K562 (cell line): ENCODE measurements around the gene TICRR. TPM values are rescaled to one million over a fixed set of nuclear protein-coding genes. Genes with fewer than 3 reads are reported as not detected.
A peak's percentile ranks its signal among the peaks of the same experiment; 100 is the strongest.

Experiments used
- ATAC-seq: fragments of 200-7000 bp; cut with Tn5 transposase; 3 replicates; pipeline ENCODE4 v1.9.1; 2020; ENCODE audit warnings: moderate library complexity
- BruUV-seq: library from RNA; stranded (reverse); fragments of 400-500 nt; replicated peaks from 2 replicates; lab custom pipeline; 2021; lab: Mats Ljungman, UMichigan
- CTCF ChIA-PET: fragments of 300-600 bp; formaldehyde crosslinking; extraction: SDS; loops from one replicate; lab custom pipeline; 2021; ENCODE audit warnings: low intra/inter-chr PET ratio; lab: Yijun Ruan, JAX
- POLR2A ChIA-PET: fragments of 300-600, 350-650 bp; sonication (Branson Sonifier 250); formaldehyde crosslinking; extraction: SDS; loops from one replicate; lab custom pipeline; 2021; ENCODE audit warnings: antibody characterized with exemption, inconsistent platforms; lab: Yijun Ruan, JAX
- DNase-seq, 4 experiments: peaks; one replicate each; pipeline versions ENCODE4 v3.0.0 to v3.0.0-alpha.2; 2011 to 2018; ENCODE audit warnings: low spot score in 3 of 4, mixed read lengths in 3 of 4; ENCODE audit errors: extremely low read depth in 1 of 4
- FAIRE-seq: peaks from 2 replicates; lab custom pipeline; 2011; peaks lifted over from hg19 to GRCh38; lab: Jason Lieb, UNC
- H2AFZ ChIP-seq: 2 replicates; pipeline ENCODE4 v1.6.0; 2011; ENCODE audit warnings: low read depth, low read length, control low read depth, inconsistent platforms
- H3K27ac ChIP-seq: fragments of 200-600 bp; 3 replicates; pipeline ENCODE4 v1.8.0; 2011; ENCODE audit warnings: low read depth, mild to moderate bottlenecking, control low read depth, inconsistent platforms, low read length, moderate library complexity, mixed read lengths; ENCODE audit errors: extremely low read depth
- H3K27me3 ChIP-seq, 2 experiments: fragments of 300-600 bp in 1 of 2; 2 replicates in 1 of 2; 3 replicates in 1 of 2; pipeline versions ENCODE4 v1.6.0 to v1.8.0; 2011; ENCODE audit warnings: inconsistent platforms in 2 of 2, low read length in 2 of 2, mild to moderate bottlenecking in 1 of 2, mixed read lengths in 1 of 2, moderate library complexity in 1 of 2; ENCODE audit not compliant: control insufficient read depth in 2 of 2, insufficient read depth in 2 of 2
- H3K36me3 ChIP-seq: fragments of 300-600 bp; 3 replicates; pipeline ENCODE4 v1.8.0; 2011; ENCODE audit warnings: mild to moderate bottlenecking, low read length, inconsistent platforms; ENCODE audit not compliant: control insufficient read depth, insufficient read depth
- H3K4me1 ChIP-seq, 2 experiments: fragments of 200-600 bp in 1 of 2; replicated peaks in 1 of 2; 2 replicates in 1 of 2; 3 replicates in 1 of 2; pipeline versions ENCODE4 v1.5.1 to v1.8.0; 2011; ENCODE audit warnings: inconsistent platforms in 2 of 2, low read length in 2 of 2, mild to moderate bottlenecking in 1 of 2, mixed read lengths in 1 of 2, moderate library complexity in 1 of 2; ENCODE audit not compliant: control insufficient read depth in 2 of 2, insufficient read depth in 2 of 2
- H3K4me2 ChIP-seq: 2 replicates; pipeline ENCODE4 v1.6.1; 2011; ENCODE audit warnings: low read length, control low read depth, inconsistent platforms, mixed read lengths; ENCODE audit not compliant: insufficient read depth
- H3K4me3 ChIP-seq: fragments of 200-600 bp; sonication (generic), shearing (Covaris generic); 2 replicates; pipeline ENCODE4 v1.5.1; 2016; ENCODE audit warnings: control low read depth, inconsistent platforms
- H3K79me2 ChIP-seq: fragments of 200-600 bp; 3 replicates; pipeline ENCODE4 v1.8.0; 2011; ENCODE audit warnings: low read length, inconsistent platforms; ENCODE audit not compliant: control insufficient read depth, insufficient read depth
- H3K9ac ChIP-seq, 2 experiments: 2 replicates each; pipeline versions ENCODE4 v1.6.0 to v1.6.1; 2011; ENCODE audit warnings: low read depth in 2 of 2, low read length in 2 of 2, control low read depth in 1 of 2, inconsistent platforms in 1 of 2, mild to moderate bottlenecking in 1 of 2, mixed read lengths in 1 of 2; ENCODE audit not compliant: insufficient read depth in 1 of 2
- H3K9me1 ChIP-seq: one replicate; pipeline ENCODE4 v1.6.0; 2011; ENCODE audit warnings: inconsistent platforms, mild to moderate bottlenecking, low read length, moderate library complexity; ENCODE audit not compliant: control insufficient read depth, insufficient read depth
- H3K9me3 ChIP-seq: replicated peaks from 2 replicates; pipeline ENCODE4 v1.5.1; 2011; ENCODE audit warnings: low read depth, low read length, inconsistent platforms; ENCODE audit not compliant: control insufficient read depth, insufficient read depth
- H4K20me1 ChIP-seq: replicated peaks from 2 replicates; pipeline ENCODE4 v1.6.1; 2011; ENCODE audit warnings: low read length, inconsistent platforms, mixed read lengths; ENCODE audit not compliant: control insufficient read depth, insufficient read depth
- CEBPB ChIP-seq: fragments of 450-650 bp; IDR thresholded peaks from 2 replicates; pipeline ENCODE4 v1.6.1; 2016; ENCODE audit warnings: missing genetic modification characterization, missing compliant biosample characterization
- MAZ ChIP-seq, 2 experiments: fragments of 450-650 bp in 1 of 2; sonication (generic) in 1 of 2; formaldehyde crosslinking; IDR thresholded peaks in 1 of 2; conservative IDR thresholded peaks in 1 of 2; 2 replicates each; pipeline versions ENCODE4 v1.4.0 to v1.5.0; 2020; ENCODE audit warnings: mild to moderate bottlenecking in 1 of 2, missing genetic modification reagents in 1 of 2
- NFATC3 ChIP-seq: fragments of 450-650 bp; IDR thresholded peaks from 2 replicates; pipeline ENCODE4 v1.6.1; 2017; ENCODE audit warnings: mild to moderate bottlenecking
- POLR2AphosphoS2 ChIP-seq: IDR thresholded peaks from 2 replicates; pipeline ENCODE4 v1.6.1; 2012; ENCODE audit warnings: low read length, improper control_type of control experiment
- POLR2G ChIP-seq: fragments of 200-400 bp; formaldehyde crosslinking; IDR thresholded peaks from 2 replicates; pipeline ENCODE4 v1.6.1; 2017; ENCODE audit warnings: low read depth, mild to moderate bottlenecking, antibody characterized with exemption, low read length, moderate library complexity
- SMARCE1 ChIP-seq: fragments of 450-650 bp; IDR thresholded peaks from 2 replicates; pipeline ENCODE4 v1.7.1; 2016; ENCODE audit warnings: mild to moderate bottlenecking
- WGBS: fragments of 100-300 bp; shearing (Covaris generic); methylation state at CpG from one replicate; pipeline ENCODE4 v1.1.6; 2016; ENCODE audit warnings: low coverage, mixed read lengths; ENCODE audit not compliant: insufficient coverage; ENCODE audit errors: missing lambda C conversion rate; 5-methylcytosine and 5-hydroxymethylcytosine counted together
- in situ Hi-C: fragments of 300-500 bp; cut with MboI; formaldehyde crosslinking; loops from 4 replicates; pipeline ENCODE4 v1.15.0; 2018; ENCODE audit warnings: inconsistent platforms, mixed read lengths
- intact Hi-C: fragments of 100-400 bp; cut with micrococcal nuclease; formaldehyde crosslinking; loops from 2 replicates; pipeline ENCODE4 v1.14.2; 2022
- polyA plus RNA-seq, 8 experiments: library from polyadenylated mRNA; depleted of rRNA in 4 of 8; stranded (reverse) in 5 of 8; unstranded in 3 of 8; fragments of >200 nt; fragmentation: Nextera tagmentation in 2 of 8; fragmentation: Illumina TruSeq in 1 of 8; extraction: Ambion mirVana in 2 of 8; extraction: Trizol in 1 of 8; gene quantifications; 2 replicates each; pipeline versions ENCODE4 v1.2.1 to v1.2.3, GENCODE V29; 2011 to 2014; ENCODE audit warnings: inconsistent platforms in 1 of 8, missing spikeins in 1 of 8
- total RNA-seq, 7 experiments: library from RNA; depleted of rRNA in 6 of 7; stranded (reverse); fragments of >200 nt in 6 of 7; fragmentation: Illumina TruSeq in 2 of 7; extraction: Trizol in 2 of 7; gene quantifications; 2 replicates each; pipeline versions ENCODE4 v1.2.1 to v1.2.3, GENCODE V29; 2011 to 2021; ENCODE audit warnings: low replicate concordance in 1 of 7
- TF ChIP-seq, protein P1 (sequence below): fragments of 450-650 bp; IDR thresholded peaks from 2 replicates; pipeline ENCODE4 v1.6.1; 2016; ENCODE audit warnings: mild to moderate bottlenecking, moderate library complexity
- TF ChIP-seq, protein P2 (sequence below): sonication (generic); formaldehyde crosslinking; IDR thresholded peaks from 2 replicates; pipeline ENCODE4 v1.8.0; 2022; ENCODE audit warnings: missing genetic modification reagents, mild to moderate bottlenecking, moderate library complexity, borderline replicate concordance

Gene TICRR
- total and polyA plus RNA-seq, 9 of the 15 experiments (the other 6 are each of a cell fraction or from before 2014, with no cell fraction given), result 0.84 to 22.9 (median 13.7) TPM

DNA sequence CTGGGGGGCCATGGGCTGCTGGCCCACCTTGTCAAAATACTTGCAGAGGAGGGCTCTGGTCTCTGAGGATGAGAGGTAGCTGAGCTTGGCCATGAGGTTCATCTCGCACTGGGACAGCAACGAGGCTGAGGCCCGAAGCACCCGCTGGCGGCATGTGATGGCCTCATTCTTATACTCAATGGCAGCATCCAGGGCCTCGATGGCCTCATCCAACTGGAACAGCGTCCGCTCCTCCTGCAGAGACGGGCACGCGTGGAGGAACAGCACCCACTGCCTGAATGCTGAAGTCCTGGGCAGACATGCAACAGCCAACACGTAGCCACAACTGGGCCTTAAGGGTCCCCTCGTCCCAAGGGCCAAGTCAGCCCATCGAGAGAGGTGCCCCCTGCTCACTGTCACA is 55.0 kb downstream of the TICRR start:
- CTCF ChIA-PET, result no interaction called here
- no TSS peak for BruUV-seq
- no peaks in the 10 kb centered on the region for H4K20me1 ChIP-seq
- H3K27me3 ChIP-seq, result no peaks in the 10 kb centered on the region
- no peaks in the 10 kb centered on the region for H3K79me2 ChIP-seq
- H3K4me2 ChIP-seq, result no peak overlapping the region
- H3K4me3 ChIP-seq, result no peak overlapping the region
- H3K9me3 ChIP-seq, result peaks cover 5% of the 10 kb centered on the region; the same call in 1 of the 2 replicates
- intact Hi-C loops, result no loop called here
- no peak overlapping the region for H2AFZ ChIP-seq
- no peaks in the 10 kb centered on the region; a peak in 1 of 5 replicates for H3K4me1 ChIP-seq
- FAIRE-seq, result no peak
- H3K9ac ChIP-seq, result no peak overlapping the region
- peaks cover 69% of the 10 kb centered on the region for H3K36me3 ChIP-seq
- 92% methylated on average over 14 of the region's 14 CpGs for WGBS
- no peaks in the 10 kb centered on the region for H3K9me1 ChIP-seq
- peak in 1 of 4 experiments; percentile 6 for DNase-seq
- no peak overlapping the region for H3K27ac ChIP-seq
- ATAC-seq, result peak; percentile 7; the same call in 1 of the 3 replicates
- POLR2A ChIA-PET, result interaction anchor here (0.6 to 1.3 kb wide), 2 partner anchors 17 to 204 kb away, joined by 3 read pairs; no protein-coding TSS in a partner anchor
- in situ Hi-C loops, result no loop called here
- TF ChIP-seq POLR2AphosphoS2 (peak; percentile 69; the same call in 1 of the 2 replicates), MAZ (CRISPR knock-in tag; conservative IDR thresholded peaks at IDR 0.05 in 1 of 2, IDR thresholded peaks at IDR 0.05 in 1 of 2) (no peak), NFATC3 (no peak), CEBPB (tag) (no peak), SMARCE1 (no peak), POLR2G (peak; percentile 54)
- TF ChIP-seq, protein P1, sequence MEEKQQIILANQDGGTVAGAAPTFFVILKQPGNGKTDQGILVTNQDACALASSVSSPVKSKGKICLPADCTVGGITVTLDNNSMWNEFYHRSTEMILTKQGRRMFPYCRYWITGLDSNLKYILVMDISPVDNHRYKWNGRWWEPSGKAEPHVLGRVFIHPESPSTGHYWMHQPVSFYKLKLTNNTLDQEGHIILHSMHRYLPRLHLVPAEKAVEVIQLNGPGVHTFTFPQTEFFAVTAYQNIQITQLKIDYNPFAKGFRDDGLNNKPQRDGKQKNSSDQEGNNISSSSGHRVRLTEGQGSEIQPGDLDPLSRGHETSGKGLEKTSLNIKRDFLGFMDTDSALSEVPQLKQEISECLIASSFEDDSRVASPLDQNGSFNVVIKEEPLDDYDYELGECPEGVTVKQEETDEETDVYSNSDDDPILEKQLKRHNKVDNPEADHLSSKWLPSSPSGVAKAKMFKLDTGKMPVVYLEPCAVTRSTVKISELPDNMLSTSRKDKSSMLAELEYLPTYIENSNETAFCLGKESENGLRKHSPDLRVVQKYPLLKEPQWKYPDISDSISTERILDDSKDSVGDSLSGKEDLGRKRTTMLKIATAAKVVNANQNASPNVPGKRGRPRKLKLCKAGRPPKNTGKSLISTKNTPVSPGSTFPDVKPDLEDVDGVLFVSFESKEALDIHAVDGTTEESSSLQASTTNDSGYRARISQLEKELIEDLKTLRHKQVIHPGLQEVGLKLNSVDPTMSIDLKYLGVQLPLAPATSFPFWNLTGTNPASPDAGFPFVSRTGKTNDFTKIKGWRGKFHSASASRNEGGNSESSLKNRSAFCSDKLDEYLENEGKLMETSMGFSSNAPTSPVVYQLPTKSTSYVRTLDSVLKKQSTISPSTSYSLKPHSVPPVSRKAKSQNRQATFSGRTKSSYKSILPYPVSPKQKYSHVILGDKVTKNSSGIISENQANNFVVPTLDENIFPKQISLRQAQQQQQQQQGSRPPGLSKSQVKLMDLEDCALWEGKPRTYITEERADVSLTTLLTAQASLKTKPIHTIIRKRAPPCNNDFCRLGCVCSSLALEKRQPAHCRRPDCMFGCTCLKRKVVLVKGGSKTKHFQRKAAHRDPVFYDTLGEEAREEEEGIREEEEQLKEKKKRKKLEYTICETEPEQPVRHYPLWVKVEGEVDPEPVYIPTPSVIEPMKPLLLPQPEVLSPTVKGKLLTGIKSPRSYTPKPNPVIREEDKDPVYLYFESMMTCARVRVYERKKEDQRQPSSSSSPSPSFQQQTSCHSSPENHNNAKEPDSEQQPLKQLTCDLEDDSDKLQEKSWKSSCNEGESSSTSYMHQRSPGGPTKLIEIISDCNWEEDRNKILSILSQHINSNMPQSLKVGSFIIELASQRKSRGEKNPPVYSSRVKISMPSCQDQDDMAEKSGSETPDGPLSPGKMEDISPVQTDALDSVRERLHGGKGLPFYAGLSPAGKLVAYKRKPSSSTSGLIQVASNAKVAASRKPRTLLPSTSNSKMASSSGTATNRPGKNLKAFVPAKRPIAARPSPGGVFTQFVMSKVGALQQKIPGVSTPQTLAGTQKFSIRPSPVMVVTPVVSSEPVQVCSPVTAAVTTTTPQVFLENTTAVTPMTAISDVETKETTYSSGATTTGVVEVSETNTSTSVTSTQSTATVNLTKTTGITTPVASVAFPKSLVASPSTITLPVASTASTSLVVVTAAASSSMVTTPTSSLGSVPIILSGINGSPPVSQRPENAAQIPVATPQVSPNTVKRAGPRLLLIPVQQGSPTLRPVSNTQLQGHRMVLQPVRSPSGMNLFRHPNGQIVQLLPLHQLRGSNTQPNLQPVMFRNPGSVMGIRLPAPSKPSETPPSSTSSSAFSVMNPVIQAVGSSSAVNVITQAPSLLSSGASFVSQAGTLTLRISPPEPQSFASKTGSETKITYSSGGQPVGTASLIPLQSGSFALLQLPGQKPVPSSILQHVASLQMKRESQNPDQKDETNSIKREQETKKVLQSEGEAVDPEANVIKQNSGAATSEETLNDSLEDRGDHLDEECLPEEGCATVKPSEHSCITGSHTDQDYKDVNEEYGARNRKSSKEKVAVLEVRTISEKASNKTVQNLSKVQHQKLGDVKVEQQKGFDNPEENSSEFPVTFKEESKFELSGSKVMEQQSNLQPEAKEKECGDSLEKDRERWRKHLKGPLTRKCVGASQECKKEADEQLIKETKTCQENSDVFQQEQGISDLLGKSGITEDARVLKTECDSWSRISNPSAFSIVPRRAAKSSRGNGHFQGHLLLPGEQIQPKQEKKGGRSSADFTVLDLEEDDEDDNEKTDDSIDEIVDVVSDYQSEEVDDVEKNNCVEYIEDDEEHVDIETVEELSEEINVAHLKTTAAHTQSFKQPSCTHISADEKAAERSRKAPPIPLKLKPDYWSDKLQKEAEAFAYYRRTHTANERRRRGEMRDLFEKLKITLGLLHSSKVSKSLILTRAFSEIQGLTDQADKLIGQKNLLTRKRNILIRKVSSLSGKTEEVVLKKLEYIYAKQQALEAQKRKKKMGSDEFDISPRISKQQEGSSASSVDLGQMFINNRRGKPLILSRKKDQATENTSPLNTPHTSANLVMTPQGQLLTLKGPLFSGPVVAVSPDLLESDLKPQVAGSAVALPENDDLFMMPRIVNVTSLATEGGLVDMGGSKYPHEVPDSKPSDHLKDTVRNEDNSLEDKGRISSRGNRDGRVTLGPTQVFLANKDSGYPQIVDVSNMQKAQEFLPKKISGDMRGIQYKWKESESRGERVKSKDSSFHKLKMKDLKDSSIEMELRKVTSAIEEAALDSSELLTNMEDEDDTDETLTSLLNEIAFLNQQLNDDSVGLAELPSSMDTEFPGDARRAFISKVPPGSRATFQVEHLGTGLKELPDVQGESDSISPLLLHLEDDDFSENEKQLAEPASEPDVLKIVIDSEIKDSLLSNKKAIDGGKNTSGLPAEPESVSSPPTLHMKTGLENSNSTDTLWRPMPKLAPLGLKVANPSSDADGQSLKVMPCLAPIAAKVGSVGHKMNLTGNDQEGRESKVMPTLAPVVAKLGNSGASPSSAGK, result peak; percentile 14; the same call in 1 of the 2 replicates
- TF ChIP-seq, protein P2, sequence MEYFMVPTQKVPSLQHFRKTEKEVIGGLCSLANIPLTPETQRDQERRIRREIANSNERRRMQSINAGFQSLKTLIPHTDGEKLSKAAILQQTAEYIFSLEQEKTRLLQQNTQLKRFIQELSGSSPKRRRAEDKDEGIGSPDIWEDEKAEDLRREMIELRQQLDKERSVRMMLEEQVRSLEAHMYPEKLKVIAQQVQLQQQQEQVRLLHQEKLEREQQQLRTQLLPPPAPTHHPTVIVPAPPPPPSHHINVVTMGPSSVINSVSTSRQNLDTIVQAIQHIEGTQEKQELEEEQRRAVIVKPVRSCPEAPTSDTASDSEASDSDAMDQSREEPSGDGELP (CRISPR knock-in tag), result no peak
